ENCODE measurements around the gene MTR.

The MTR gene

GRCh38 chr1:236888903-236889302 is 93.8 kb downstream of the MTR start:
- TF ChIP-seq CTCF (IDR thresholded peaks at IDR 0.05): no peak
- H3K4me1 ChIP-seq (ENCODE audit: control insufficient read depth in 1 of 2, insufficient read depth in 1 of 2, low read depth in 1 of 2, low read length in 1 of 2): no peaks in the 10 kb centered on the region
- H3K4me3 ChIP-seq (ENCODE audit: low read depth in 1 of 2, low read length in 1 of 2): no peak overlapping the region
- peaks cover 69% of the 10 kb centered on the region for H3K36me3 ChIP-seq
- no peaks in the 10 kb centered on the region for H3K27me3 ChIP-seq
- no peaks in the 10 kb centered on the region for H3K9me3 ChIP-seq
- no peak overlapping the region for H3K27ac ChIP-seq

- no peak for TF ChIP-seq CTCF (IDR thresholded peaks at IDR 0.05)
- H3K4me3 ChIP-seq (ENCODE audit: low read depth in 1 of 2, low read length in 1 of 2): no peak overlapping the region
- no peak overlapping the region for H3K27ac ChIP-seq
- no peaks in the 10 kb centered on the region for H3K27me3 ChIP-seq
- peaks cover 82% of the 10 kb centered on the region for H3K36me3 ChIP-seq
- H3K9me3 ChIP-seq: no peaks in the 10 kb centered on the region
- H3K4me1 ChIP-seq (ENCODE audit: control insufficient read depth in 1 of 2, insufficient read depth in 1 of 2, low read depth in 1 of 2, low read length in 1 of 2): no peaks in the 10 kb centered on the region
Observed at GRCh38 chr1:236890152-236891056, 95.3 kb downstream of the MTR start.

- H3K27me3 ChIP-seq: no peaks in the 10 kb centered on the region
- no peak for TF ChIP-seq CTCF (IDR thresholded peaks at IDR 0.05)
- H3K4me1 ChIP-seq (ENCODE audit: control insufficient read depth in 1 of 2, insufficient read depth in 1 of 2, low read depth in 1 of 2, low read length in 1 of 2): no peaks in the 10 kb centered on the region
- no peak overlapping the region for H3K4me3 ChIP-seq (ENCODE audit: low read depth in 1 of 2, low read length in 1 of 2)
- no peaks in the 10 kb centered on the region for H3K9me3 ChIP-seq
- H3K36me3 ChIP-seq: peaks cover 83% of the 10 kb centered on the region
- no peak overlapping the region for H3K27ac ChIP-seq
Observed at GRCh38 chr1:236893626-236894545, 98.8 kb downstream of the MTR start.

GRCh38 chr1:236895665-236896387 is 100.7 kb downstream of the MTR start:
- no peak overlapping the region for H3K4me3 ChIP-seq (ENCODE audit: low read depth in 1 of 2, low read length in 1 of 2)
- no peak for TF ChIP-seq CTCF (IDR thresholded peaks at IDR 0.05)
- peaks cover 71% of the 10 kb centered on the region for H3K36me3 ChIP-seq
- no peaks in the 10 kb centered on the region for H3K27me3 ChIP-seq
- H3K4me1 ChIP-seq (ENCODE audit: control insufficient read depth in 1 of 2, insufficient read depth in 1 of 2, low read depth in 1 of 2, low read length in 1 of 2): no peaks in the 10 kb centered on the region
- H3K9me3 ChIP-seq: no peaks in the 10 kb centered on the region
- H3K27ac ChIP-seq: no peak overlapping the region

GRCh38 chr1:236896716-236897115 is 101.6 kb downstream of the MTR start:
- H3K27me3 ChIP-seq: no peaks in the 10 kb centered on the region
- no peaks in the 10 kb centered on the region for H3K4me1 ChIP-seq (ENCODE audit: control insufficient read depth in 1 of 2, insufficient read depth in 1 of 2, low read depth in 1 of 2, low read length in 1 of 2)
- no peak for TF ChIP-seq CTCF (IDR thresholded peaks at IDR 0.05)
- no peaks in the 10 kb centered on the region for H3K9me3 ChIP-seq
- H3K36me3 ChIP-seq: peaks cover 62% of the 10 kb centered on the region
- H3K27ac ChIP-seq: no peak overlapping the region
- H3K4me3 ChIP-seq (ENCODE audit: low read depth in 1 of 2, low read length in 1 of 2): no peak overlapping the region

All from neutrophil (primary cell).